Suprapubic skin (tissue), 4 donors: ENCODE data around the gene SORCS2.

Source experiments
- POLR2A ChIP-seq, 2 donors: fragments of 450-650 bp; IDR thresholded peaks; one replicate each; pipeline ENCODE4 v1.6.1; 2017; ENCODE audit warnings: antibody characterized with exemption in 2 of 2, mild to moderate bottlenecking in 2 of 2, moderate library complexity in 2 of 2
- POLR2AphosphoS5 ChIP-seq, 3 donors: sonication (generic); formaldehyde crosslinking; IDR thresholded peaks; one replicate each; pipeline ENCODE4 v1.6.1; 2017; ENCODE audit warnings: antibody characterized with exemption in 3 of 3
- TF ChIP-seq, protein P1 (sequence below), 2 donors: fragments of 200-600 bp in 1 of 2; fragments of 450-650 bp in 1 of 2; sonication (generic) in 1 of 2; IDR thresholded peaks; one replicate each; pipeline ENCODE4 v1.5.1; 2016 to 2019; ENCODE audit warnings: antibody characterized with exemption in 2 of 2, mild to moderate bottlenecking in 1 of 2, moderate library complexity in 1 of 2

GRCh38 chr4:7451800-7452199 lies 259.5 kb downstream of the SORCS2 start:
- TF ChIP-seq POLR2AphosphoS5 (IDR thresholded peaks at IDR 0.05) = no peak
- TF ChIP-seq, protein P1, sequence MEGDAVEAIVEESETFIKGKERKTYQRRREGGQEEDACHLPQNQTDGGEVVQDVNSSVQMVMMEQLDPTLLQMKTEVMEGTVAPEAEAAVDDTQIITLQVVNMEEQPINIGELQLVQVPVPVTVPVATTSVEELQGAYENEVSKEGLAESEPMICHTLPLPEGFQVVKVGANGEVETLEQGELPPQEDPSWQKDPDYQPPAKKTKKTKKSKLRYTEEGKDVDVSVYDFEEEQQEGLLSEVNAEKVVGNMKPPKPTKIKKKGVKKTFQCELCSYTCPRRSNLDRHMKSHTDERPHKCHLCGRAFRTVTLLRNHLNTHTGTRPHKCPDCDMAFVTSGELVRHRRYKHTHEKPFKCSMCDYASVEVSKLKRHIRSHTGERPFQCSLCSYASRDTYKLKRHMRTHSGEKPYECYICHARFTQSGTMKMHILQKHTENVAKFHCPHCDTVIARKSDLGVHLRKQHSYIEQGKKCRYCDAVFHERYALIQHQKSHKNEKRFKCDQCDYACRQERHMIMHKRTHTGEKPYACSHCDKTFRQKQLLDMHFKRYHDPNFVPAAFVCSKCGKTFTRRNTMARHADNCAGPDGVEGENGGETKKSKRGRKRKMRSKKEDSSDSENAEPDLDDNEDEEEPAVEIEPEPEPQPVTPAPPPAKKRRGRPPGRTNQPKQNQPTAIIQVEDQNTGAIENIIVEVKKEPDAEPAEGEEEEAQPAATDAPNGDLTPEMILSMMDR (IDR thresholded peaks at IDR 0.05) = no peak
- no peak for TF ChIP-seq POLR2A (IDR thresholded peaks at IDR 0.05)
